Transverse colon (tissue), 4 donors: ENCODE data around the gene PRM1. TPM values are rescaled to one million over a fixed set of nuclear protein-coding genes. Genes with fewer than 3 reads are reported as not detected.

Experiments used
- DNase-seq: peaks from one replicate; pipeline ENCODE4 v3.0.0-alpha.2; 2019
- H3K27ac ChIP-seq, 4 donors: fragments of 200-600 bp; sonication (generic); 2 replicates each; pipeline ENCODE4 v1.5.1; 2016 to 2018; ENCODE audit warnings: inconsistent platforms in 4 of 4
- H3K27me3 ChIP-seq: fragments of 200-600 bp; sonication (generic); 2 replicates; pipeline ENCODE4 v1.5.1; 2017; ENCODE audit warnings: inconsistent platforms
- H3K36me3 ChIP-seq, 4 donors: fragments of 200-600 bp; sonication (generic); 2 replicates each; pipeline ENCODE4 v1.5.1; 2017 to 2019; ENCODE audit warnings: inconsistent platforms in 4 of 4
- H3K4me1 ChIP-seq, 4 donors: fragments of 200-600 bp; sonication (generic); 2 replicates each; pipeline ENCODE4 v1.5.1; 2017 to 2020; ENCODE audit warnings: inconsistent platforms in 4 of 4
- H3K4me3 ChIP-seq, 4 donors: fragments of 200-600 bp; sonication (generic); 1 replicate in 1 of 4; 2 replicates in 3 of 4; pipeline versions ENCODE4 v1.5.1 to v1.6.1; 2017 to 2019; ENCODE audit warnings: inconsistent platforms in 4 of 4
- H3K9me3 ChIP-seq, 2 donors: fragments of 200-600 bp; sonication (generic); 2 replicates each; pipeline ENCODE4 v1.5.1; 2017 to 2019; ENCODE audit warnings: inconsistent platforms in 2 of 2
- EP300 ChIP-seq: sonication (generic); formaldehyde crosslinking; IDR thresholded peaks from one replicate; pipeline ENCODE4 v1.6.1; 2017; ENCODE audit warnings: antibody characterized with exemption, low read depth
- POLR2A ChIP-seq: fragments of 450-650 bp; IDR thresholded peaks from one replicate; pipeline ENCODE4 v1.6.1; 2016; ENCODE audit warnings: antibody characterized with exemption, mild to moderate bottlenecking, moderate library complexity
- POLR2AphosphoS5 ChIP-seq, 3 donors: sonication (generic); formaldehyde crosslinking; IDR thresholded peaks; one replicate each; pipeline ENCODE4 v1.6.1; 2016; ENCODE audit warnings: antibody characterized with exemption in 3 of 3
- WGBS, 2 donors: methylation state at CpG; one replicate each; pipeline ENCODE4 v1.1.5; 2018; ENCODE audit warnings: low coverage in 1 of 2; 5-methylcytosine and 5-hydroxymethylcytosine counted together
- in situ Hi-C, 4 donors: fragments of 200-750 bp; cut with MboI; loops; one replicate each; pipeline versions ENCODE4 v1.15.0 to v1.15.1; 2017; ENCODE audit warnings: low sequenced_read_pairs in 3 of 4, low pct_ligation_motif_present in 1 of 4, low pct_unique_long_range_greater_than_20kb in 1 of 4
- intact Hi-C: fragments of 100-400 bp; cut with DNase I; formaldehyde crosslinking; loops from one replicate; pipeline ENCODE4 v1.15.1; 2023; ENCODE audit warnings: low total_unique reads
- total RNA-seq, 4 donors: library from RNA; depleted of rRNA; stranded (reverse); fragments of >200 nt; gene quantifications; one replicate each; pipeline ENCODE4 v1.1.0, GENCODE V29; 2016
- TF ChIP-seq, protein P1 (sequence below), 5 experiments: fragments of 200-600 bp in 3 of 5; fragments of 450-650 bp in 2 of 5; sonication (generic) in 3 of 5; IDR thresholded peaks; 1 replicate in 2 of 5; 2 replicates in 3 of 5; pipeline ENCODE4 v1.5.1; 2016 to 2017; ENCODE audit warnings: antibody characterized with exemption in 5 of 5, inconsistent platforms in 3 of 5, mild to moderate bottlenecking in 2 of 5, moderate library complexity in 1 of 5

Gene PRM1
- total RNA-seq, 4 donors from 2014 or later = not detected

DNA sequence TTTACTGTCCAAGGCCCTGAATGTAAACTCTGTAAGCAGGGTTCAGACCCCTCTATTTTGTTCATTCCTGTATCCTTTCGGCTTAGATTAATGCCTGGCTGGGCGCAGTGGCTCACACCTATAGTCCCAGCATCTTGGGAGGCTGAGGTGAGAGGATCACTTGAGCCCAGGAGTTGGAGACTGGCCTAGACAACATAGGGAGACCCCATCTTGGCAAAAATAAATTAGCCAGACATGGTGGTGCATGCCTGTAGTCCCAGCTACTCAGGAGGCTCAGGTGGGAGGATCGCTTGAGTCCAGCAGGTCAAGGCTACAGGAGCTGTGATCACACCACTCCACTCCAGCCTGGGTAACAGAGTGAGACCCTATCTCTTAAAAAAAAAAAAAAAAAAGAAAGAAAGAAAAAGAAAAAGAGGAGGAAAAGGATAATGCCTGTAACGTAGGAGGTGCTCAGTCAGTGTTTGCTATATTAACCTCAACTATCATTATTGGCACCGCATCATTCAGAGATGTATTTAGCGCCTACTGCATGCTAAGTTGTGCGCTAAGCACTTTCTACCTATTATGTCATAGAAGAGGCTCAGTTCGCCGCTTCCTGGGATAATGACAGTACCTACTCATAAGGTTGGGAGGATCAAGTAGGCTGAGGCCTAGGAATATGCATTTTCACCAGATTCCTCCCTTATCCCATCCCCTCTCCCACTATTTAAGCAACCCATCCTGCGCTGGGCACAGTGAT lies 30.2 kb downstream of the PRM1 start:
- WGBS, 2 donors = 93 to 100% methylated on average over 1 to 10 of the region's 10 CpGs
- TF ChIP-seq, protein P1, sequence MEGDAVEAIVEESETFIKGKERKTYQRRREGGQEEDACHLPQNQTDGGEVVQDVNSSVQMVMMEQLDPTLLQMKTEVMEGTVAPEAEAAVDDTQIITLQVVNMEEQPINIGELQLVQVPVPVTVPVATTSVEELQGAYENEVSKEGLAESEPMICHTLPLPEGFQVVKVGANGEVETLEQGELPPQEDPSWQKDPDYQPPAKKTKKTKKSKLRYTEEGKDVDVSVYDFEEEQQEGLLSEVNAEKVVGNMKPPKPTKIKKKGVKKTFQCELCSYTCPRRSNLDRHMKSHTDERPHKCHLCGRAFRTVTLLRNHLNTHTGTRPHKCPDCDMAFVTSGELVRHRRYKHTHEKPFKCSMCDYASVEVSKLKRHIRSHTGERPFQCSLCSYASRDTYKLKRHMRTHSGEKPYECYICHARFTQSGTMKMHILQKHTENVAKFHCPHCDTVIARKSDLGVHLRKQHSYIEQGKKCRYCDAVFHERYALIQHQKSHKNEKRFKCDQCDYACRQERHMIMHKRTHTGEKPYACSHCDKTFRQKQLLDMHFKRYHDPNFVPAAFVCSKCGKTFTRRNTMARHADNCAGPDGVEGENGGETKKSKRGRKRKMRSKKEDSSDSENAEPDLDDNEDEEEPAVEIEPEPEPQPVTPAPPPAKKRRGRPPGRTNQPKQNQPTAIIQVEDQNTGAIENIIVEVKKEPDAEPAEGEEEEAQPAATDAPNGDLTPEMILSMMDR (IDR thresholded peaks at IDR 0.05) = no peak
- TF ChIP-seq POLR2A = no peak
- TF ChIP-seq EP300 = no peak
- no peak for TF ChIP-seq POLR2AphosphoS5 (IDR thresholded peaks at IDR 0.05)
- intact Hi-C loops (loop anchor here (10.0 kb wide), 3 partner anchors 104 to 176 kb away; no protein-coding TSS in a partner anchor), in situ Hi-C loops (loop anchor here (10.0 to 25.0 kb wide), 2 partner anchors 111 to 286 kb away; no protein-coding TSS in a partner anchor)
- Histone ChIP-seq H3K4me3 (no peak overlapping the region), H3K27ac (no peak overlapping the region), H3K27me3 (no peaks in the 10 kb centered on the region), H3K4me1 (peaks cover 0 to 18% (median 11%) of the 10 kb centered on the region in 4 donors), H3K36me3 (no peaks in the 10 kb centered on the region), H3K9me3 (no peaks in the 10 kb centered on the region)
- no peak for DNase-seq

DNA sequence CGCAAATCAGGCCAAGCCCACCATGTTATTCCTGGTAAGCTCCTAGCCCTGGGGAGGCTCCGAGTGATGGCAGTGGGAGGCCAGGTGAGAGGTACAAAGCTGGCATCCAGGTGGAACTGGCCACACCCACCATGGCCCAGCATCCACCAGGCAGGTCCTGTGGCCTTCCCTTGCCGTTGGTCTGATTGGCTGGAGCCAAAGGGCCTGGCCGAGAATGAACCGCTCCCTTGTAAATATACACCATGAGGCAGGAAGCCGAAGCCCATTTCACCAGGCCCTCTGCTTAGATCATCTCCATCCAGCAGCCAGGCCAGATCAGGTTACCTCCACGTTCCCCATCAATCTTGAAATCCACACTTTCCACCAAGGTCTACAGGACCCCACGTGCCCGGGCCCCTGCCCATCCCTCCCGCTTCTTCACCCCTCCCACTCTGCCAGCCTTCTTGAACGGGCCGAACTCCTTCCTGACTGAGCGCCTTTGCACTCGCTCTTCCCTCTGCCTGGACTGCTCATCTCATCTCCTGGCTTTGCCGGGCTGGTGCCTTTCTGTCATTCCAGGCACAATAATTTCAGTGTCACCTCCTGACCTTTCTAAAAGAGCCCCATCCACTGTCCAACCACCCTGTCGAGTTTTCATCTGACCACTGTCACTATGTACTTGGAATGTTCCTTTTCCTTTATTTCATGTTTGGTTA lies 30.9 kb downstream of the PRM1 start:
- in situ Hi-C loops = loop anchor here (10.0 to 25.0 kb wide), 2 partner anchors 112 to 285 kb away; no protein-coding TSS in a partner anchor
- H3K27ac ChIP-seq = no peak overlapping the region

DNA sequence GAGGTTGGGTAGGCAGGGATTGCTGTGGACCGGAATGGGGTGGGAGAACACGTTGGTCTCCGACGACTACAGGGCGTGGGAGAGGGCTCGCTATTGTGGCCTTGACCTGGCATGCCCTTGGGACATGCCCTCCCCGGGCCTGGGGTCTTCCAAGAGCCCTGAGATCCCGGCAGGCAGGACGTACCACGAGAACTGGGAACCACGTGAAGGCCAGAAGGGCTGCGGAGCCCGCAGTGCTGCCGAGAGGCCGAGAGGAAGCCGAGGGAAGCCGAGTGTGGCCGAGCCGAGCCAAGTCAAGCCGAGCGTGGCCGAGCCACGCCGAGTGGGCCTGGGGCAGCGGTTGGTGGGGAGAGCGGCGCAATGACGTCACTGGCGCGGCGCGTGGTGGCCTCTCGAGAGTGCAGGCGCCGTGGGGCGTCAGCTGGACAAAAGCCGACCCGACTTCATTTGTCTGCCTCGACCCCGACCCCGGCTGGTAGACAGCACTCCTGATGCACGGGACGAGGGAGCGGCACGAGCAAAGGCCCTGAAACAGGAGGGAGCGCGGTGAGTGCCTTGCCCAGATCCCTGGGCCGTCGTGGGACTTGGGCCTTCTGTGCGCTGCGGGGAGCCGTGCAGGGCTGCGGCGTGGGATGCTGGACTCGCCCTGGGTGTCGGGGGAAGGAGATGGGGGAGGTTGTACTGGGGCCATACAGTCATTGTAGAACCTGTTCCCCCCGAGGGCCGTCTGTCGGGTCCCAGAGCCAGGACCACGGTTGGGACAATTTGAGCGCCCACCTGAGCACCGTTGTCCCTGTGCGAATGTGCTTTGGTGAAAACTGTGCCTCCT lies 31.7 kb downstream of the PRM1 start:
- intact Hi-C loops = loop anchor here (10.0 kb wide), 3 partner anchors 105 to 175 kb away; no protein-coding TSS in a partner anchor

More for the DNA sequence above, 30.9 kb downstream of the PRM1 start:
- no peak for TF ChIP-seq POLR2A
- TF ChIP-seq EP300 = no peak
- intact Hi-C loops = loop anchor here (10.0 kb wide), 3 partner anchors 105 to 175 kb away; no protein-coding TSS in a partner anchor
- DNase-seq = no peak
- H3K9me3 ChIP-seq = no peaks in the 10 kb centered on the region
- peaks cover 0 to 18% (median 10%) of the 10 kb centered on the region in 4 donors for H3K4me1 ChIP-seq
- H3K27me3 ChIP-seq = no peaks in the 10 kb centered on the region
- no peaks in the 10 kb centered on the region for H3K36me3 ChIP-seq
- no peak overlapping the region for H3K4me3 ChIP-seq
- WGBS, 2 donors = 68 to 77% methylated on average over 10 to 15 of the region's 16 CpGs

DNA sequence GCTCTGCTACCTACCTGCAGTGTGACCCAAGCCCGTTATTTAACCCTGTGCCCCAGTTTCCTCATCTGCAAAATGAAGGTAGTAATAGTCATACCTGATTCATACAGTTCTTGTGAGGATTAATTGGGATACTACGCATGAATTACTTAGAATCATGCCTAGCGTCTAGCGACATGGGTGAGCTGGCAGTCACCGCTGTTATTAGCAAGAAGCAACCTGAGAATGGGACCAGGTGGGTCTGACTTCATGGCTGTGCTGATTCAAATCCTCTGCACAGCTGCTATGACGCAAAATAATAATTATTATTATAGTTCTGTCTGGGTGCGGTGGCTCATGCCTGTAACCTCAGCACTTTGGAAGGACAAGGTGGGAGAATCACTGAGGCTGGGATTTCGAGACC lies 33.0 kb downstream of the PRM1 start:
- Histone ChIP-seq H3K27me3 (no peaks in the 10 kb centered on the region), H3K4me3 (no peak overlapping the region), H3K9me3 (no peaks in the 10 kb centered on the region), H3K27ac (no peak overlapping the region), H3K36me3 (no peaks in the 10 kb centered on the region), H3K4me1 (peaks cover 0 to 2% (median 0%) of the 10 kb centered on the region in 4 donors)
- intact Hi-C loops = no loop called here
- TF ChIP-seq EP300 (no peak), POLR2A (no peak), POLR2AphosphoS5 (IDR thresholded peaks at IDR 0.05) (no peak)
- TF ChIP-seq, protein P1 (IDR thresholded peaks at IDR 0.05) = no peak
- in situ Hi-C loops = no loop called here
- DNase-seq = no peak
- WGBS, 2 donors = 83 to 100% methylated on average over 4 to 8 of the region's 8 CpGs

More for the DNA sequence above, 31.7 kb downstream of the PRM1 start:
- WGBS, 2 donors = 90 to 95% methylated on average over 2 to 62 of the region's 63 CpGs
- in situ Hi-C loops = loop anchor here (10.0 to 25.0 kb wide), 2 partner anchors 113 to 285 kb away; no protein-coding TSS in a partner anchor
- H3K27me3 ChIP-seq = no peaks in the 10 kb centered on the region
- H3K4me3 ChIP-seq = no peak overlapping the region
- no peak for DNase-seq
- no peak overlapping the region for H3K27ac ChIP-seq
- no peaks in the 10 kb centered on the region for H3K9me3 ChIP-seq
- peaks cover 0 to 15% (median 3%) of the 10 kb centered on the region in 4 donors for H3K4me1 ChIP-seq
- no peaks in the 10 kb centered on the region for H3K36me3 ChIP-seq
- TF ChIP-seq POLR2AphosphoS5 (IDR thresholded peaks at IDR 0.05) = no peak
- no peak for TF ChIP-seq EP300
- TF ChIP-seq POLR2A = no peak
- TF ChIP-seq, protein P1 (IDR thresholded peaks at IDR 0.05) = no peak
